HT-29 (cell line): ENCODE results near the gene NXF3. TPM values are rescaled to one million over a fixed set of nuclear protein-coding genes. Genes with fewer than 3 reads are reported as not detected.
"Not testable (repeated sequence)": the region's sequence is repeated elsewhere in the genome, so short reads cannot be mapped to it uniquely, and the experiment has no call there.

Experiments used
- DNase-seq: peaks from one replicate; pipeline ENCODE4 v3.0.0-alpha.2; 2015; ENCODE audit warnings: low spot score
- total RNA-seq: library from RNA; depleted of rRNA; stranded (reverse); fragments of >200 nt; shearing (Covaris generic); gene quantifications from 2 replicates; pipeline ENCODE4 v1.2.3, GENCODE V29; 2014; rRNA removed

Gene NXF3
- total RNA-seq, 1 experiment from 2014 or later, result not detected

GRCh38 chrX:103051260-103051789, 41.6 kb downstream of the NXF3 start:
- DNase-seq, result no peak

- DNase-seq, result not testable (repeated sequence)
These were observed 59.6 kb downstream of the NXF3 start for GRCh38 chrX:103033371-103033770.

Other genes starting within 250 kb of the NXF3 start
- gene RAB40AL, start 155.9 kb downstream of the NXF3 start, total RNA-seq, result 0.79 TPM in 1 of 2 replicates, not detected in the other
- gene BEX1, start 29.0 kb downstream of the NXF3 start, total RNA-seq, result not detected in 2 replicates
- not detected in 2 replicates for gene BEX4, start 122.0 kb upstream of the NXF3 start, total RNA-seq
- gene TCEAL8, start 162.0 kb upstream of the NXF3 start, total RNA-seq, result 6.7 and 8.1 TPM in 2 replicates
- not detected in 2 replicates for gene TCEAL5, start 183.6 kb upstream of the NXF3 start, total RNA-seq
- gene BEX2, start 217.8 kb upstream of the NXF3 start, total RNA-seq, result not detected in 2 replicates
- not detected in 2 replicates for gene TCEAL7, start 237.1 kb upstream of the NXF3 start, total RNA-seq